ENCODE results near the gene RBM38.

Gene RBM38

GRCh38 chr20:57449398-57450354 lies 58.5 kb downstream of the RBM38 start:
- no peak overlapping the region for H3K4me3 ChIP-seq (ENCODE audit: low read depth, low read length)

GRCh38 chr20:57450419-57450818 lies 59.2 kb downstream of the RBM38 start:
- H3K4me3 ChIP-seq (ENCODE audit: low read depth, low read length) = no peak overlapping the region

GRCh38 chr20:57450931-57451330 lies 59.7 kb downstream of the RBM38 start:
- no peak overlapping the region for H3K4me3 ChIP-seq (ENCODE audit: low read depth, low read length)

- no peak overlapping the region for H3K4me3 ChIP-seq (ENCODE audit: low read depth, low read length)
These were observed 60.2 kb downstream of the RBM38 start for GRCh38 chr20:57451431-57451794.

GRCh38 chr20:57451795-57452661 lies 60.8 kb downstream of the RBM38 start:
- H3K4me3 ChIP-seq (ENCODE audit: low read depth, low read length) = no peak overlapping the region

GRCh38 chr20:57455386-57455785 lies 64.2 kb downstream of the RBM38 start:
- no peak overlapping the region for H3K4me3 ChIP-seq (ENCODE audit: low read depth, low read length)

- no peak overlapping the region for H3K4me3 ChIP-seq (ENCODE audit: low read depth, low read length)
These were observed 64.9 kb downstream of the RBM38 start for GRCh38 chr20:57456116-57456515.

- no peak overlapping the region for H3K4me3 ChIP-seq (ENCODE audit: low read depth, low read length)
These were observed 66.3 kb downstream of the RBM38 start for GRCh38 chr20:57457243-57458095.

- no peak overlapping the region for H3K4me3 ChIP-seq (ENCODE audit: low read depth, low read length)
These were observed 67.4 kb downstream of the RBM38 start for GRCh38 chr20:57458400-57459160.

All from iPS-11a (cell line).